ENCODE data around the gene COG5. TPM values are rescaled to one million over a fixed set of nuclear protein-coding genes. Genes with fewer than 3 reads are reported as not detected.

The COG5 gene
- total and polyA plus RNA-seq, 2 of the 4 experiments (the other 2 are of a cell fraction): 18.5 to 27.4 TPM

DNA sequence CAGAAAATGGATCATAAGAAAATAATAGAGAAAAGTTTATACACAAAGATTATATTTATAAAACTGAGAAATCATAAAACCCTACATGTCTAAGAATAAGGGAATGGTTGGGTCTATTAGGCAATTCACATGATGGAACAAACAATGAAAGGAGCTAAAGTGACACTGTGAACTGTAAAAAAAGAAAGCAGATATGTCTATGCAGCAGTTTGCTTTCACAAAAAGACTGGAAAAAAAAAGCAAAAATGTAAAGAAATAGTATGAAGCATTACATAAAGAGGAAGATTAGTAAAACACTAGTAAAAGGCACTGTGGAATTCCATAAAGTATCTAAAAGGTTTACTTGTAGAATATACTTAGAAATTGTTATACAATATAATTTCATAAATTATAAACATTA lies 299.0 kb downstream of the COG5 start:
- Histone ChIP-seq H4K91ac (ENCODE audit: insufficient read depth, low read depth, low read length) (no peak overlapping the region), H3K36me3 (ENCODE audit: control insufficient read depth, insufficient read depth, low read length) (no peaks in the 10 kb centered on the region), H3K4ac (ENCODE audit: low read depth, low read length) (no peak overlapping the region), H4K20me1 (ENCODE audit: insufficient read depth, low read length) (no peaks in the 10 kb centered on the region), H3K23ac (ENCODE audit: low read depth, low read length) (no peak overlapping the region), H3K18ac (ENCODE audit: low read depth, low read length) (no peak overlapping the region), H2BK20ac (ENCODE audit: low read depth, low read length) (no peak overlapping the region), H4K5ac (ENCODE audit: low read depth, low read length) (no peak overlapping the region), H3K9me1 (ENCODE audit: insufficient read depth, low read length) (no peaks in the 10 kb centered on the region), H2AFZ (replicated peaks; ENCODE audit: low read length, poor library complexity) (no peak overlapping the region), H3K56ac (ENCODE audit: extremely low read depth, insufficient read depth, low read length) (no peak overlapping the region), H2BK120ac (ENCODE audit: low read depth, low read length) (no peak overlapping the region), H3K79me1 (ENCODE audit: low read depth in 1 of 2, low read length in 2 of 2) (no peaks in the 10 kb centered on the region), H3K14ac (replicated peaks; ENCODE audit: low read depth, low read length) (no peak overlapping the region), H4K8ac (ENCODE audit: low read depth in 2 of 2, low read length in 2 of 2) (no peak overlapping the region), H3K9ac (ENCODE audit: low read depth, low read length) (no peak overlapping the region), H2BK5ac (ENCODE audit: low read depth, low read length, poor library complexity, severe bottlenecking) (no peak overlapping the region), H3K4me2 (ENCODE audit: low read depth, low read length) (no peak overlapping the region), H2AK9ac (replicated peaks; ENCODE audit: low read depth, low read length, poor library complexity) (no peak overlapping the region), H2AK5ac (ENCODE audit: low read depth, low read length) (no peak overlapping the region), H2BK15ac (ENCODE audit: low read depth, low read length) (no peak overlapping the region), H3K27me3 (ENCODE audit: control insufficient read depth, insufficient read depth, low read length) (no peaks in the 10 kb centered on the region), H3K27ac (ENCODE audit: insufficient read depth, low read length) (no peak overlapping the region), H3K9me3 (ENCODE audit: control insufficient read depth, insufficient read depth, low read length) (no peaks in the 10 kb centered on the region), H3K4me3 (ENCODE audit: insufficient read depth, low read depth, low read length) (no peak overlapping the region), H3K4me1 (ENCODE audit: control insufficient read depth, insufficient read depth, low read length) (no peaks in the 10 kb centered on the region)
- no peak for DNase-seq
- intact Hi-C loops (cut with micrococcal nuclease) (no loop called here), in situ Hi-C loops (cut with MboI; ENCODE audit: low sequenced_read_pairs) (no loop called here), dilution Hi-C loops (cut with HindIII; ENCODE audit: low sequenced_read_pairs, unreplicated experiment) (no loop called here)
- ChIA-PET CTCF (no interaction called here), POLR2A (ENCODE audit: unreplicated experiment) (no interaction called here)
- no peak for ATAC-seq (ENCODE audit: low read depth)
- no peak for TF ChIP-seq MAFK (IDR thresholded peaks at IDR 0.05; ENCODE audit: low read depth, low read length)
- TF ChIP-seq CTCF (conservative IDR thresholded peaks at IDR 0.05; ENCODE audit: low read depth, low read length): no peak
- no peak for TF ChIP-seq CEBPB (IDR thresholded peaks at IDR 0.05; ENCODE audit: low read depth, low read length)
- no peak for TF ChIP-seq USF2 (IDR thresholded peaks at IDR 0.05; ENCODE audit: low read depth, low read length)
- no peak for TF ChIP-seq FOS (IDR thresholded peaks at IDR 0.05; ENCODE audit: low read depth, low read length)
- BruUV-seq (replicated peaks): no TSS peak

Data from IMR-90 (cell line).